GM18873 (cell line): Measurements from ENCODE around the gene FAM234B.

ENCODE experiments used
- ATAC-seq: cut with Tn5 transposase; IDR thresholded peaks from one replicate; pipeline ENCODE4 v1.9.1; 2021; ENCODE audit warnings: mild to moderate bottlenecking, moderate library complexity, moderate number of reproducible peaks; ENCODE audit not compliant: unreplicated experiment, low FRiP score

Gene FAM234B

DNA sequence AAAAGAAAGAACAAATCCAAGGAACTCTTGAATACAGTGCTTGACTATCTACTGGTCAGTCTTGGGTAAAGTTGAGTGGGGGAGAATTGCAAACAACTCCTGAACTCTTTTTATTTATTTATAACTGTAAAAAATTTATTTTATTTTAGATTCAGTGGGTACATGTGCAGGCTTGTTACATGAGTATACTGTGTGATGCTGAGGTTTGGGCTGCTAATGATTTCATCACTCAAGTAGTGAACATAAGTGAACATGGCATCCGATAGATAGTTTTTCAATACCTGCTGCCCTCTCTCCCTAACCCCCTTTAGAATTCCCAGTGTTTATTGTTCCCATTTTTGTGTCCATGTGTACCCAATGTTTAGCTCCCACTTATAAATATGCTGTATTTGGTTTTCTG is 62.5 kb downstream of the FAM234B start:
- no peak for ATAC-seq

DNA sequence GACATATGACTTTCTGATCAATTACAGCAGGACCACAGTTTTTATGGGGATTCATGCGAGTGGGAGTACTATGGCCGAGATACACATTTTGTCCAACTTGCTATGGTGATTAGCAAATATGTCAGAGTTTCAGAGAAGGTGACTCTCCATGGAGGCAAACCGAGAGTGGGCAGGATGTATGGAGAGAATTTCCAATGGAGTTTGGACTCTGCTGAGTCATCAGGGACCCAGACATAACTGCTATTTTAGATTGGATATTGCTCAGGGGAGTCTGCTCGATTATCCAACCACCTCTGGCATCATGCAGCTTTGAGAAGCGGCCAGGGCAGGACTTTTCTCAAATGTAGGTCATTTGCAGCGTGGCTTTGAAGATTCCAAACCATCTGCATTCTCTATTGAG is 68.8 kb downstream of the FAM234B start:
- ATAC-seq, result no peak

DNA sequence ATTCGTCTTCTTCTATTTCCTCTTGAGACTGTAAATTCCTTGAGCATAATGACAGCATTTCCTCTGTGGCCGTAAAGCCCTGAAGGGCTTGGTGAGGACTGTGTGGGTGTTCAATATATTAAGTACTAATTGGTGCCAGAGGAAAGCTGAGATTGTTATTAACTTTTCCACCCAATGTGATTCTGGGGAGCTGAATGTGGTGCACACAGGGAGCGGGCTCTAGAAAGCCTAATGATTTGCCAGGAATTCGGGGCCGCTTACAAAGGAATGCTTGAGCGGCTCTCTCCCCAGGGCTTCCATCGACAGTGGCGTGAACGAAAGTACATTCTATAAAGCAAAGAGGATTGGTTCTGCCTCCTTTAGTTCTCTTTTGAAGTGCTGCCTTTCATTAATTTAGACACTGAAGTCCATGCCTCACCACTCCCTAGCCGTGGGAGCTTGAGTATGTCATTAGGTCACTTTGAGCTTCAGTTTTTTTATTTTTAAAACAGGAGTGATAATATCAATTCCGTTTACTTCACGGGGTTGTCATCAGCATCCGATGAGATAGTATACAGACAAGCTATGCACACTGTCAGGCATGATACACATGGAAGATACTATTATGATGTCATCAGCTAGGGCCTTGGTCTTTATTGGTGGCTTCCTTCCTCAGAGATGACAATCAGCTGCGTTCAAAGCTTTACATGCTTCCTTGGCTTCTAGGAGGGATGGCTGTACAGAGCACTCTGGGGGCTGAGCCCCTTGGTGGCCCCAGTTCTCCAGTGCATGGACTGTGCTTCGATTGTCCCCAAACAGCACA is 70.3 kb downstream of the FAM234B start:
- ATAC-seq, result no peak

DNA sequence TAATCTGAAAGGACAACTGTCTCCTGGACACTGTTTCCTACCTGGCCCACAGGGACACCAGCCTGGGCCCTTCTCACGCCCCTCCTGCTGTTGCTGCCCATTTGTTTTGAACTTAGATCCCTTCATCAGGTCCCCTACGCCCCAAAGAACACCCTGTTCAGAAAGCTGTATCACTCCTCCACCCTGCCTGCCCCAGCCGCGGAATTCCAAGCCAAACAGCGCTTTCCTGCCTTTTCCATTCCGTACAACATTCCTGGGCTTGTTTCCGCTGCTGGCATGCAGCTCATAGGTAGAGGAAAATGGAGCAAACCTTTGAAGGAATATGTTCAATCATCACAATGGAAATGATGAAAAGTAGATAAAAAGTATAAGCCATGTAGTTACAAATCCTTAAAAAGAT is 72.1 kb downstream of the FAM234B start:
- ATAC-seq, result no peak

DNA sequence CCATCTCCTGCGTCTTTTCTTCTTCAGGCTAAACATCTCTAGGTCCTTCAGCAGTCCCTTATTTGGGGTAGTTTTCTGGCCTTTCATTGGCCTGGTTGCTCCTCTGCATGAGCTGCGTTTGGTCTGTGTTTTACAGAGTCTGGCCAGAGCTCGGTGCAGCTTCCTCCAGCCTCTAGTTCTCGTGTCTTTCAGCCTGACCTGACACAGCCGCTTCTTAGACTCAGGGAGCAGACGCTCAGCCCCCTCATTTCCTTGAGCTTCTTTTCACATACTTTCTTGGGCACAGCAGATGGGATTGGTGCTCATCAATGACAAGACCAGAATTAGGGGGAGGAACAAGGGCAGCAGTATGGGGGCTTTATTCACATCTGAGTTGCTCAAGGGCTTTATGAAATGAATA is 72.8 kb downstream of the FAM234B start:
- ATAC-seq, result no peak

DNA sequence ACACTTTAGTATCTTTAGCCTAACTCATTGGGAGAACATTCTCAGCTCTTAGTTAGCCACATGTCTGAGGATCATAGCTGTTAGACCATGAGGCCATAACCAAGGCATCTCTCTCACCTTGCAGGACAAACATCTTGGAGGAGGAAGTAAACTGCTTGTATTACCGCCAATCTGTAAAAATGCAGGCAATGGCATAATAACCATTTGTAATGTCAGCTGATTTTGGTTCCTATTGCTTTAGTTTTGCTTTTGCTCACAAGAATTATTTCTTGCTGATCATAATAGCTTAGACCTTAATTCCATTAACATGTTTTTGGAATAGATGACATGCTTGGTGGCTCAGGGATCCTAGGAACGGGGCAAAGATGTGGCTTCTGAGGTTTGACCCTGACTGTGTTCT is 75.6 kb downstream of the FAM234B start:
- no peak for ATAC-seq

DNA sequence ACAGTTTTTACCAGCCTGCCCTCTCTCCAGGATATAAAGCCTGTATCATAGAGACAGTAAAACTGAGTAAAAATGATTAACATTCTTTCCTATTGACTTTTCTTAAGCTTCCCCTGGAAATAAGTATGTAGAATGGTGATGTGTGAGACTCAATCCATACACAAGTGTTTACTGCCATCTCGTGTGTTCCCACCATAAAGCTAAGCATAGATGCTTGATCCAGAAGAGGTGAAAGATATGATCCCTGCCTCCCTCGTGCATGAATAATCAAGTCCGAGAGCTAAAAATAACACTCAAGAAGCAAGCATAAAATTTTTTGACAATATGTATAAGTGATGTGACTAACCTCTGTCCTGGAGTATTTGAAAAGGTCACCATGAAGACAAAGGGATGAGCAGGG is 76.2 kb downstream of the FAM234B start:
- no peak for ATAC-seq

DNA sequence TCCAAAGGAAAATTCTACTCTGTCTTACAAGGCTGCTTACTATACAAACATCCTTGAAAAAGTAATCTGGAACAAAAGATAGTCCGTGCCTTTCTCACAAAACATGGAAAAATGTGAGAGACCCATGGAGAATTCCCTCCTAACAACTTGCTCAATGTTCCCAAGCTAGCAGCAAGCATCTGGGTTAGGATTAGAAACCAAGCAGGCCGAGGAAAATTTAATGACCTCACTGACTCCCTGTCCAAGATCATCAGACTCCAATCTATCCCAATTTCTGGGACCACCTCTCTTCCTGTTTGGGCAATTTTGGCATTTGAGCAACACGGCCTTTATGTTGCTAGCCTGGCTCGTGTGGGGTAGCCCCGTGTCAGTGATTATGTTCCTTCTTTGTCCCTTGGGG is 77.4 kb downstream of the FAM234B start:
- no peak for ATAC-seq

DNA sequence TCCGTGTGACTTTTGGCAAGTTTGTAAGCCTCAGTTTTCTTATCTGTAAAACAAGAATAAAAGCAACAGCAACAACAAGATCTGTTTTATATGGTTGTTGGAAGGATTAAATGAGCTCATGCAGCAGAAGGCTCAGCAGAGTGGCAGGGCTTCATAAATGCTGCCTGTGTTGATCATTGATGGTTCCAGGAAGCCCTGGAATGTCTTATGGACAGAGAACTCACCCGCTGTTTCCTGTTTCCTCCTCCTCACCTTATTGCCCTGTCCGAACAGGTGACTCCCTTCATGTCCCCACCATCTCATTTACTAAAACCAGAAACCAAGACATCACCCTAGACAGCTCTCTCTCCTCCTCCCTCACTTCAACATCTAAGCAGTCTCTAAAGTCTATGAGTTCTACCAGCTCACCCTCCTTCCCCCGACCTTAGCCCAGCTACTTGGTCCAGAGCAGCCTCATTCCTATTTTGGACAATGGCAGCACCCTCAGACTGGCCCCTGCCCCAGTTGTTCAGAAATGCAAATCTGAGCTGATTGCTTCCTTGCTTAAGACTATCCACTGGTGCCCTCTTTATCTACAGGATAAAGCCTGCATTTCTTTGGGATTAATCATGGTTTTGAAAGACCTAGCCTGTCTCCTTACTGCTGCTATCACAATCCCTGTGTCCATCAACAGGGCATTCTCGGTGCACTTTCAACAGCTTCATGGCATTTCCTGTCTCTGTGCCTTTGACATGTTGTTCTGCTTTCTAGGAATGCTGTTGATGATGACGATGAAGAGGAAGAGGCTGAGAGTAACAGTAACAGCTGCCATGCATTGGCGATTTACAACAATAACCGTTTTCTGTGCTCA is 80.7 kb downstream of the FAM234B start:
- no peak for ATAC-seq

DNA sequence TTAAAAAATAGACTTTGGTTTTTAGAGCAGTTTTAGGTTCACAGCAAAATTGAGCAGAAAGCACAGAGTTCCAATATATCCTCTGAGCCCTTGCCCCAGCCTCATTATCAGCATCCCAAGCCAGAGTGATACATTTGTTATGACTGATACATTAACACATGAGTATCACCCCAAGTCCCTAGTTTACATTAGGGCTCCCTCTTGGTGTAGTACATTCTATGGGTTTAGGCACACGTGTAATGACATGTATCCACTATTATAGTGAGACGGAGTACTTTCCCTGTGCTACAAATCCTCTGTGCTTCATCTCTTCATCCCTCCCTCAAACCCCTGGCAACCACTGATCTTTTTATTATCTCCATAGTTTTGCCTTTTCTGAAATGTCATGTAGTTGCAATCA is 81.8 kb downstream of the FAM234B start:
- no peak for ATAC-seq

DNA sequence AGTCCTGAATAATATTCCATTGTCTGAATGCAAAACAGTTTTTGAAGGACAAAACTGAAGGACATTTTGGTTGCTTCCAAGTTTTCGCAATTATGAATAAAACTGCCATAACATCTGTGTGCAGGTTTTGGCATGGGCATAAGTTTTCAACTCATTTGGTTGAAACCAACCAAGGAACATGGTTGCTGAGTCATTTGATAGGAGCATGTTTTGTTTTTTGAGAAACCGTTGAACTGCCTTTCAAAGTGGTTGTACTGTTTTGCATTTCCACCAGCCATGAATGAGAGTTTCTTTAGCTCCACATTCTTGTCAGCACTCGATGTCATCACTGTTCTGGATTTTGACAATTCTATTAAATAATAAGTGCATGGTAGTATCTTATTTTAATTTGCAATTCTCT is 82.3 kb downstream of the FAM234B start:
- no peak for ATAC-seq

DNA sequence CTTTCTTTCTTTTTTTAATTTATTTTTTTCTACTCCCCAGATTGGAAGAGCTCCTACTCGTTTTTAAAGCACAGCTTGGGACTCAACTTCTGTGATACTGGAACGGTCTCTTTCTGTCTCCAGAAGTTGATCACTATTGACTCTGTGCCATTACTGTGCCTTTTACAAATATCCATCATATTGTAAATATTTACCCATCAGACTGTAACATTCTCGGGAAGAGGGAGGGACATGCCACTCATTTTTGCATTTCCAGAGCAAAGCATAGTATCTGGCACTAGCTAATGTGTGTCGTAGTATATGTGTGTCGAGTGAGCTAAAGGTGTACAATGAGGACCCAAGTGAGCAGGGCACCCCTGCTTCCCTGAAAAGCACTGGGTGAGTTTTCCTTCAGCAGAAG is 83.3 kb downstream of the FAM234B start:
- no peak for ATAC-seq

DNA sequence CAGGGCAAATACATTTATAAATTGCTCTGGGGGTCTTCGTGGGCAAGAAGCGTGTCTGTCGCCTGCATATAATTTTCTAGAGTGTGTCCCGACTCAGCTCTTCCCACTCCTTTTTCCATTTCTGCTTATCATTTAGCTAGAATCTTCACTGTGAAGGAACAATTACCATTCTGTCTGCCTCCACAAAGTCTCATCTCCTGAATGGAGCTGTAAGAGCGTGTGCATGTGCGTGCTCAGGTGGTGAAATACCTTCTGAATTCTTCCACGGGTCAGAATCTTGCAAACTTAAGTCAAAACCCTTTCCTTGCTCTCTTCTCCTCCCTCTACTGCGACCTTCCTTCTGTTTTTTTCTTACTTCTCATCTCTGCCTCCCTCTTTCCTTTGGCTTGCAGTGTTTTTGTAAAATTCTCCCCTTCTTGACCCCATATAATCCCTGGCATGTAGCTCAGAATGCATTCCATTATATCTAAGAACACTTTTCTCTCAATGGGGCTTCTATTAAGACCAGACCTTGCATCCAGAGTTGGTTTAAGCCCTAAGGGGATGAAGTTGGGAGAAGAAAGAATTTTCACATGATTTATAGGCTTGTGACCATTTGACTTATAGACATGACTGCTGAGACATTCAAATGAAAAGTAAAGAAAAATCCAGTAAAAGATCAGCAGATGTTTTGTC is 84.2 kb downstream of the FAM234B start:
- ATAC-seq, result no peak

DNA sequence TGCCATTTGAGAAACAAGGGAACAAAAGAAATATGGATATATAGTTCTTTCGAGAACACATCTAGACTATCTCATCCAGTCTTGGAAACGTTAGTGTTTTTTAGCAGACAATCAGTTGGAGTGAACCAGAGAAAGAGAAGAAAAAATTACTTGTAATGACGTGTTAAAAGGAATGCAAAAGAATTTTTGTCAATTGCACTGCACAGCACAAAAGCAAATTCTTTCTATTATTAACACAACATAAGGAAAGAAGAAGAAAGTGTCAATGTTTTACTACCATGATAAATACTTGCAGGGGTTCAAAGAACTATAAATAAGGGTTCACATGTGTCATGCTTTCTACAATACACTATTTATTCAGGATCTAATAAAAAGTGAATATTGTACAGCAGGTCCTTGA is 86.8 kb downstream of the FAM234B start:
- ATAC-seq, result no peak
